Body of pancreas (tissue), 4 donors: ENCODE results near the gene AMER2. TPM values are rescaled to one million over a fixed set of nuclear protein-coding genes. Genes with fewer than 3 reads are reported as not detected.

Source experiments
- ATAC-seq: fragments of 150-250 bp; one replicate; pipeline ENCODE4 v1.9.1; 2016
- DNase-seq, 4 donors: peaks; one replicate each; pipeline ENCODE4 v3.0.0-alpha.2; 2019
- H3K27ac ChIP-seq, 4 donors: fragments of 200-600 bp; sonication (generic); 1 replicate in 3 of 4; 2 replicates in 1 of 4; pipeline versions ENCODE4 v1.5.1 to v1.6.1; 2016 to 2019; ENCODE audit warnings: mild to moderate bottlenecking in 1 of 4, mixed read lengths in 1 of 4, moderate library complexity in 1 of 4
- H3K27me3 ChIP-seq, 2 donors: fragments of 200-600 bp; sonication (generic); one replicate each; pipeline ENCODE4 v1.6.0; 2016; ENCODE audit warnings: mild to moderate bottlenecking in 1 of 2
- H3K36me3 ChIP-seq, 2 donors: fragments of 200-600 bp; sonication (generic); replicated peaks in 1 of 2; 2 replicates each; pipeline ENCODE4 v1.5.1; 2016; ENCODE audit warnings: low read depth in 2 of 2; ENCODE audit not compliant: insufficient read depth in 1 of 2
- H3K4me1 ChIP-seq: fragments of 200-600 bp; sonication (generic); one replicate; pipeline ENCODE4 v1.6.0; 2016
- H3K4me3 ChIP-seq, 2 donors: fragments of 200-600 bp; sonication (generic); 1 replicate in 1 of 2; 2 replicates in 1 of 2; pipeline ENCODE4 v1.5.1; 2016 to 2019
- H3K9me3 ChIP-seq, 3 donors: fragments of 200-600 bp; sonication (generic); 1 replicate in 2 of 3; 2 replicates in 1 of 3; pipeline ENCODE4 v1.5.1; 2016
- CTCF ChIP-seq, 7 experiments: fragments of 450-650 bp in 4 of 7; fragments of 200-600 bp in 3 of 7; sonication (generic) in 3 of 7; IDR thresholded peaks; one replicate each; pipeline ENCODE4 v1.5.1; 2016 to 2019; ENCODE audit warnings: antibody characterized with exemption in 7 of 7
- POLR2A ChIP-seq, 3 donors: fragments of 450-650 bp; IDR thresholded peaks; one replicate each; pipeline ENCODE4 v1.6.1; 2016; ENCODE audit warnings: antibody characterized with exemption in 3 of 3, mild to moderate bottlenecking in 2 of 3
- whole genome bisulfite sequencing, 2 donors: methylation state at CpG; one replicate each; pipeline ENCODE4 v1.1.5; 2017; 5-methylcytosine and 5-hydroxymethylcytosine counted together
- intact Hi-C: fragments of 100-400 bp; cut with DNase I; formaldehyde crosslinking; loops from one replicate; pipeline ENCODE4 v1.15.1; 2023
- total RNA-seq, 2 donors: library from RNA; depleted of rRNA; stranded (reverse); fragments of >200 nt; gene quantifications; one replicate each; pipeline ENCODE4 v1.1.0, GENCODE V29; 2016

The AMER2 gene
- total RNA-seq, 2 donors from 2014 or later = not detected

- DNase-seq (no peak), ATAC-seq (no peak)
- TF ChIP-seq POLR2A (IDR thresholded peaks at IDR 0.05) (no peak), CTCF (IDR thresholded peaks at IDR 0.05) (no peak)
- Histone ChIP-seq H3K27ac (no peak overlapping the region), H3K9me3 (no peaks in the 10 kb centered on the region), H3K4me1 (no peaks in the 10 kb centered on the region), H3K27me3 (peaks cover 0 to 2% of the 10 kb centered on the region in 2 donors), H3K36me3 (no peaks in the 10 kb centered on the region), H3K4me3 (no peak overlapping the region)
- intact Hi-C loops = no loop called here
- 65 to 66% methylated on average over 4 of the region's 4 CpGs for WGBS, 2 donors
Observed at GRCh38 chr13:25147638-25148401, 24.3 kb downstream of the AMER2 start.

DNA sequence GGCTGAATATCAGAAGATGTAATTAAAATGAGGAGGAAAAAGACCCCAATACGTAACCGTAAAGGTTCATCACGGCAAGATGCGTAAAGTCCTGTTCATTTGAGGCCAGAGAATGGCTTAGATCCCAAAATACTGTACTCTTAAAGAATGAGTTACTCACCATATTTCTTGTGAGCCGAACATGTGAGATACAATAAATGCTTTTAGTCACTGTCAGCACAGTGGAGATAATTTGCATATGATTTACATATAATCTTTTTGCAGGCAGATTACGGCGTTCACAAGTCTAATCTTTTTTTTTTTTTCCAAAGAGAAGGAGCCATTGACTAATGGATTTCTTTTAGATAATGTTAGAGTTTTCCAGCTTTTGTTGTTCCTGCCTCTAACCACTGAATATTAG, 28.4 kb downstream of the AMER2 start:
- ATAC-seq = no peak

DNA sequence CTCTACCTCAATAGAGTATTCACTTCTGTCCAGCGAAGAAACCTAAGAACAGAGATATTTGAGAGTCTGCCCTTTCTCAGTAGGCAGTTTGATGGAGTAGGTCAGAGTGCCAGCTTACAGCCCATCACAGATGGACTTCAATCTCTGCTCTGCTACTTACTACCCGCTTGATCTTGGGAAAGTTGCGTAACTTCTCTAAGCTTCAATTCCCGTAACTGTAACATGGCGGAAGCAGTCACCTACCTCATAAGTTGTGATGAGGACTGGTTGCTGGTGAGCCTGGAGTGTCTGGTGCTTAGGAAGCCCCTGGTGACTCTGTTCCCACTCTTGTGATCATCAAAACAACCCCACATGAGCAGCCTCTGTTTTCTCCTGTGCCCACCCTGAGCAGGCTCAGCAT, 31.0 kb downstream of the AMER2 start:
- H3K27me3 ChIP-seq = no peaks in the 10 kb centered on the region
- ATAC-seq (no peak), DNase-seq (no peak)
- intact Hi-C loops = no loop called here
- no peak for TF ChIP-seq POLR2A (IDR thresholded peaks at IDR 0.05)
- H3K27ac ChIP-seq = no peak overlapping the region
- H3K4me1 ChIP-seq = no peaks in the 10 kb centered on the region
- no peak overlapping the region for H3K4me3 ChIP-seq
- no peaks in the 10 kb centered on the region for H3K9me3 ChIP-seq
- 69 to 74% methylated on average over 5 of the region's 5 CpGs for WGBS, 2 donors
- no peaks in the 10 kb centered on the region for H3K36me3 ChIP-seq

More for the DNA sequence above, 28.4 kb downstream of the AMER2 start:
- no peaks in the 10 kb centered on the region for H3K4me1 ChIP-seq
- no peaks in the 10 kb centered on the region for H3K36me3 ChIP-seq
- H3K4me3 ChIP-seq = no peak overlapping the region
- TF ChIP-seq POLR2A (IDR thresholded peaks at IDR 0.05) (no peak), CTCF (IDR thresholded peaks at IDR 0.05) (no peak)
- no peak overlapping the region for H3K27ac ChIP-seq
- no peaks in the 10 kb centered on the region for H3K9me3 ChIP-seq
- WGBS, 2 donors = 62 to 66% methylated on average over 7 of the region's 7 CpGs
- DNase-seq = no peak
- no peaks in the 10 kb centered on the region for H3K27me3 ChIP-seq
- intact Hi-C loops = no loop called here

DNA sequence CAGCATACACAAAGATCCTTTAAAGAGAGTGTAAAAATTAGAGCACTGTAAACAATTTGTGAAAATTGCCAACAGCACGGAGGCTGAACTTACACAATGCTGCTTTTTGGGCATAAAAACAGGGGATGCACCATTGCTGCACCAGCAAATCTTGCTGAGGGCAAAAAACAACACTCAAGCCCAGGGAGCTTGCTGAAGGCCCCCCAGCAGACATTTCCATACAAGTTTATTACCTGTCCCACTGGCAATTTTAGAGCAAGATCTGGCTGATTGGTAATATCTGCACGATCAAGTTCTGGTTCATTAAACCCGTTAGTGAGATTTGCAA, 34.3 kb downstream of the AMER2 start:
- Histone ChIP-seq H3K36me3 (no peaks in the 10 kb centered on the region), H3K4me1 (no peaks in the 10 kb centered on the region), H3K4me3 (no peak overlapping the region), H3K9me3 (no peaks in the 10 kb centered on the region), H3K27ac (no peak overlapping the region), H3K27me3 (no peaks in the 10 kb centered on the region)
- no peak for ATAC-seq
- TF ChIP-seq POLR2A (IDR thresholded peaks at IDR 0.05) (no peak), CTCF (IDR thresholded peaks at IDR 0.05) (no peak)
- intact Hi-C loops = no loop called here
- DNase-seq = no peak
- 50 to 53% methylated on average over 3 of the region's 3 CpGs for WGBS, 2 donors

DNA sequence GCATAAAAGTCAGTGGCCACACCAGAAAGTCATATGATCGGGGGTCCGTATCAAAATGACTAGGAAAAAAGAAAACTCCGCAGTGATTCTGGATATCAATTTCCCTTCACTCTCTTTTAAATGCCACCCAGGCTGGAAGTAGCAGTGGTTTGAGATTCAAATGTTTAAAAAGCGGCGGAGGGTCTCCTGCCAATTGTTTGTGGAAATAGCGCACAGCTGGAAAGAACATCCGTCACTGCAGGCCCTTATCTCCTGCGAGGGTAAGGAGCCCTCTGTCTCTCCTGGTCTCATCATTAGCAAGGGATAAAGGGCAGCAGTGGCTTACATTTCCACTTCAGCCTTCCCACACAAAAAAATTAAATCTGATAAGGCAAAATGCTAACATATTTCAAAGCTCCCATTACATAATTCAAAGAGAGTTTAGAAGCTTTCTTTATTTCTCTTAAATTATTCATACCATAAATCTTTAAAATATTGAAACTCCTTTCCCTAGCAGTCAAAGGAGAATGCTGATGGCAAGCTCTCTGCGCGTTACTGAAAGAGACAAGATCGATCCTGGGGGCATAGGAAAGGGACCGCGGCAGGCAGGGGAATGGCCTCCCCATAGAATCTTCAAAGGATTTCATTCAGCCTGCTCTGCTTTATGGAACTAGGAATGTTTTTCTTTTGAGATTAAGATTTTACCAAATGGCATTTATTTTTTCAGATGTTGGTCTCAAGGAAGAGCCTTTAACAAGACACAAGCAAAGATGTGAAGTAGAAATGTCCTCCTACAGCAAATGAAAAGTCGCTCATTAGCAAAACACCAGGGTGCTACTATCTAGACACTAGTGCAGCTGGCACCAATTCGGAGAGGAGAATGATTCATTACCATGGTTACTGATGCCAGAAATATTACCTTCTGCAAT, 35.0 kb downstream of the AMER2 start:
- no peaks in the 10 kb centered on the region for H3K4me1 ChIP-seq
- no peaks in the 10 kb centered on the region for H3K27me3 ChIP-seq
- DNase-seq = no peak
- H3K36me3 ChIP-seq = no peaks in the 10 kb centered on the region
- TF ChIP-seq CTCF (IDR thresholded peaks at IDR 0.05) = no peak
- no peak for TF ChIP-seq POLR2A (IDR thresholded peaks at IDR 0.05)
- ATAC-seq = no peak
- H3K27ac ChIP-seq = no peak overlapping the region
- WGBS, 2 donors = 13% methylated on average over 15 of the region's 15 CpGs
- H3K9me3 ChIP-seq = no peaks in the 10 kb centered on the region
- no peak overlapping the region for H3K4me3 ChIP-seq
- intact Hi-C loops = no loop called here
